DMS 273 (cell line): ENCODE measurements around the gene SLC26A1.
"Not testable (repeated sequence)": the region's sequence is repeated elsewhere in the genome, so short reads cannot be mapped to it uniquely, and the experiment has no call there.

Experiments
- DNase-seq: peaks from one replicate; lab custom pipeline; 2025; ENCODE audit not compliant: unreplicated experiment; lab: John Stamatoyannopoulos, UW

Gene SLC26A1

DNA sequence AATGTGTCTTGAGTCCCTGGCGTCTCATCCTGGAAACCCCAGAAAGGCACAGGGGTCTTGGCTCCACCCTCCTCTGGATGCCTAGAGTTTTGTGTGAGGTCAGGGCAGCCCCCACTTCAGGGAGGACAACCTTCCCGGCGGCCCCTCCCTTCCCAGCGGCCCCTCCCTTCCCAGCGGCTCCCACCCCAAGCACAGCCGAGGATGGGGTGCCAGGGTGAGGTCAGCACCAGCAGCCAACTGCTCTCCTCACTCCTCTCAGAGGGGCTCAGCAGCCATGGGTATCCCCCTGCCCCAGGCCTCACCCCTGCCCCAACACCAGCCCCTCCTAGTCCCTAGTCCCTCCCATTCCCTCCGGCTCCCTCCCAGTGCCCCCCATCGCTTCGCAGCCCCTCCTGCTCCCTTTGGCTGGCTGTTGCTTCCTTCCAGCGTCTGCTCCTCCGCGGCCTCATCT is 37.2 kb downstream of the SLC26A1 start:
- no peak for DNase-seq

DNA sequence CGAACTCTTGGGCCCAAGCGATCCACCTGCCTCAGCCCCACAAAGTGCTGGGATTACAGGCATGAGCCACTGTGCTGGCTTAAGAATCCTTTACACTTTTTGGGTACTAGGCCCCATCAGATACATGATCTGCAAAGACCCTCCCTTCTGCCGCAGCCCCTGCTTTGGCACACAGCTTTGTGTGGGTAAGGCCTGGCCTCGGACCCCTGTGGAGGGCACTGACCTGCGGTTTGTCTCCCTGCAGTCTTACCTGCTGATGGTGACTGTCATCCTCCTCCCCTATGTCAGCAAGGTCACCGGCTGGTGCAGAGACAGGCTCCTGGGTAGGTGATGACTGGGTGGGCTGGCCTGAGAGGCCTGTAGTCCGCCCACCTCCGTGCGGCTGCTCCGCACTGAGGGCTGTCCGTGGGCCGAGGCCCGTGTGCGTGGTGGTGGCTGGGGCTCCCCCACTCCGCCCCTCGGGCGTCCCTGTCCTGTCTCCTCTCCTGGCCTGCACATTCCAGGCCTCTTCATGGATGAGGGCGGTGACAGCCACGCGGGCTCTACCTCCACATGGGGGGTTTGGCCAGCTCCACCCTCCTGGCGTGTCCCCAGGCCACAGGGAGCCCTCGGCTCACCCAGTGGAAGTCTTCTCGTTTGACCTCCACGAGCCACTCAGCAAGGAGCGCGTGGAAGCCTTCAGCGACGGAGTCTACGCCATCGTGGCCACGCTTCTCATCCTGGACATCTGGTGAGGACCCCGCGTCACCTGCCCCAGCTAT is 37.9 kb downstream of the SLC26A1 start:
- DNase-seq, result no peak

DNA sequence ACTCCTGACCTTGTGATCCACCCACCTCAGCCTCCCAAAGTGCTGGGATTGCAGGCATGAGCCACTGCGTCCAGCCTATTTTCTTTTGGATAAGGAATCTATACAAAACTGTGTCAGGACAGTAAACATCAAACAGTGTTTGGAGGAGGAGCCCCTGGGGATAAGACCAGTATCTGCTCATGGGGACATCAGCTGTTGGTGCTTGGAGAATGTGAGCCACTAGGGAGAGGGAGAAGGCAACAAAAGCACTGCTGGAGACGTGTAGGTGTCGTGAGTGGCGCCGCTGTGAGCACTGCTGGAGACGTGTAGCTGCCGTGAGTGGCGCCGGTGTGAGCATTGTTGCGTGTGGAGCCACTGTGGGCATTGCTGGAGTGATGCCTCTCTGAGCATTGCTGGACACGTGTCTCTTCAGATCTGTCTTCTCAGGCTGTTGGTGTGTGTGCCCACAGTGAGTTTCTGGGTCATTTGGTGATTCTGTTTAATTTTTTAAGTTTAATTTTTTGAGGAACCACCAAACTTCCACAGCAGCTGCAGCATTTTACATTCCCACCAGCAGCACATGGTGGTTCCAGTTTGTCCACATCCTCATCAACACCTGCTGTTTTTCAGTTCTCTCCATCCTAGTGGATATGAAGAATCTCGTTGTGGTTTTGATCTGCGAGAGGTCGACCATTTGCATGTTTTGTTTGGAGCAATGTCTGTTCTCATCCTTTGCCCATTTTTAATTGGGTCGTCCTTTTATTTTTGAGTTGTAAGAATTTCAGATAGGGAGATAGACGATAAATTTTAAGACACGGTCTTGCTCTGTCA is 38.8 kb downstream of the SLC26A1 start:
- no peak for DNase-seq

DNA sequence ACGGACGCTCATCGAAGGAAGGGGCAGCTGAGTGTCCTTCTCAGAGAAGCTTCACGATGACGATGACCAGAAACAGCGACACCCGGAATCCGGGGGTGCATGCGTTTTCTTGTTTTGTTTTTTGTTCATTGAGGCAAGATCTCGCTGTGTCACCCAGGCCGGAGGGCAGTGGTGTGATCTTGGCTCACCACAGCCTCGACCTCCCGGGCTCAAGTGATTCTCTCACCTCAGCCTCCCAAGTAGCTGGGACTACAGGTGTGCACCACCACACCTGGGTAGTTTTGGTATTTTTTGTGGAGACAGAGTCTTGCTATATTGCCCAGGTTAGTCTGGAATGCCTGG is 39.7 kb downstream of the SLC26A1 start:
- no peak for DNase-seq

DNA sequence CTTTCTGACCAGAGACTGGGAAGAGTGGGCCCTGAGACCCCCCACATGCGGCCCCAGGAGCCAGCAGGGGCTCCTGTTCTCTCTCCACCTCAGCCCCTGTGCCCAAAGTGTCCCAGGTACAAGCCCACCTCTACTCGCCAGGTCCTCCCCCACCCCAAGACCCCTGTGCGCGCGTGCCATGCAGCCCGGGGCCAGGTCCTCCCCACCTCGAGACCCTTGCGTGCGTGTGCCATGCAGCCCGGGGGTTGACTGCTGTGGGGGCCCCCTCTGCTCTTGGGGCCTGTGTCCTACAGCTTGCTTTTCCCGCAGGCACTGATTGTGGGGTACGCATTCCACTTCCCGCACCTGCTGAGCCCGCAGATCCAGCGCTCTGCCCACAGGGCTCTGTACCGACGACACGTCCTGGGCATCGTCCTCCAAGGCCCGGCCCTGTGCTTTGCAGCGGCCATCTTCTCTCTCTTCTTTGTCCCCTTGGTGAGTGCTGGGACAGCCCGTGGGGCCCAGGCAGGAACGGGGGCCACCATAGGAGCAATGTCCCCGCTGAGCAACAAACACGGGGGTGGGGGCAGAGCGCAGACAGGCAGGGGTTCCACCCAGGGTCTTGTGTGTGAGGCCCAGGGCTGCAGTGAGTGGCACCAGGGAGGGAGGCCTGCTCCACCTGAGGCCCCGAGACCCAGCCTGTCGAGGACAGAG is 40.2 kb downstream of the SLC26A1 start:
- no peak for DNase-seq

DNA sequence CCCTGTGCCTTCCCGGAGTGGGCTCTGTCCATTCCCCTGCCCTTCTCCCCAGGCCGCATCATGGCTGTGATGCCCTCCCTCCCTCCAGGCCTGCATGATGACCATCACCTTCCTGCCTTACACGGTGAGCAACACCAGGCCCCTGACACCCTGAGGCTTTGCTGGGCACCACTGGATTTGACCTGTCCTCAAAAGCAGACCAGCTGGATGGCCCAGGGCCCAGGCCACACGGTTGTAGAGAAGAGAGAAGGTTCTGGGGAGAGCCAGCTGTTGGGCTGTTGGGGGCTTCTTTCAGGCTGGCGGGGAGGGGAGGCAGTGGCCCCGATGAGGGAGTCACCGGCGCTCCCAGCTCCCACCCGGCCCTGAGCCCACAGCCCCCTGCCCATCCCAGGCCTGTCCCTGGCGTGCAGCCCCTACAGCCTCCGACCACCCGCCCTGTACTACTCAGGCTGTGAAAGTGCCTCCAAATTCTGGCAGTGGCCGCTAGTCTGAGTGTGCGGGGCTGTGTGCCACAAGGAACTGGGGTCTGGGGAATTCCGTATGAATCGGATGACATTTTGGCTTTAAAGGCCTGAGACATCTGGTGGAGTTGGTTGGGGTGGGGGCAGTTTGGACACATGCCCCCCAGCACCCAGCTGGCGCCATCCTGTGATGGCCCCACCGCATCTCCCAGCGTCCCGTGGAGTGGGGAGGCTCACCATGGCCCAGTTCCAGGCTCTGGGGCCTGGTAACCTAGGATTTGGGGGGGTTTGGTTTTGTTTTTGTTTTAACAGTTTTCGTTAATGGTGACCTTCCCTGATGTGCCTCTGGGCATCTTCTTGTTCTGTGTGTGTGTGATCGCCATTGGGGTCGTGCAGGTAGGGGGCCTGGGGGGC is 41.4 kb downstream of the SLC26A1 start:
- no peak for DNase-seq

DNA sequence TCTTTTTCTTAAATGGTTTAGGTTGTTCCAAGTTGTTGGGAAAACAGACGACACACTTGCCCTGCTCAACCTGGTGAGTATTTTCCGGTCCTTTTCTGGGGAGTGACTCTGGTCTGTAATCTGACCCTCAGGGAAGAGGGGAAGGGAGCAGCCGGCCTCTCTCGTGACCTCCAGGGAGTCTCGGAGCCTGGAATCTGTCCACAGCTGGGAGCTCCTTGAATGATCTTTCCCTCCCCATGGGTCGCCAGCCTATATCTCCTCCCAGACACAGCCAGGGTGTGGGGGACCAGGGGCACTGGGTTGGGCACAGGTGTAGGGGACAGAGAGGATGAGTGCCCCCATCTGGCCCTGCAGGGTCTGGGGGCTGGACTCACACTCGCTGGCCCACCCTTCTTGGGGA is 42.0 kb downstream of the SLC26A1 start:
- DNase-seq, result no peak

DNA sequence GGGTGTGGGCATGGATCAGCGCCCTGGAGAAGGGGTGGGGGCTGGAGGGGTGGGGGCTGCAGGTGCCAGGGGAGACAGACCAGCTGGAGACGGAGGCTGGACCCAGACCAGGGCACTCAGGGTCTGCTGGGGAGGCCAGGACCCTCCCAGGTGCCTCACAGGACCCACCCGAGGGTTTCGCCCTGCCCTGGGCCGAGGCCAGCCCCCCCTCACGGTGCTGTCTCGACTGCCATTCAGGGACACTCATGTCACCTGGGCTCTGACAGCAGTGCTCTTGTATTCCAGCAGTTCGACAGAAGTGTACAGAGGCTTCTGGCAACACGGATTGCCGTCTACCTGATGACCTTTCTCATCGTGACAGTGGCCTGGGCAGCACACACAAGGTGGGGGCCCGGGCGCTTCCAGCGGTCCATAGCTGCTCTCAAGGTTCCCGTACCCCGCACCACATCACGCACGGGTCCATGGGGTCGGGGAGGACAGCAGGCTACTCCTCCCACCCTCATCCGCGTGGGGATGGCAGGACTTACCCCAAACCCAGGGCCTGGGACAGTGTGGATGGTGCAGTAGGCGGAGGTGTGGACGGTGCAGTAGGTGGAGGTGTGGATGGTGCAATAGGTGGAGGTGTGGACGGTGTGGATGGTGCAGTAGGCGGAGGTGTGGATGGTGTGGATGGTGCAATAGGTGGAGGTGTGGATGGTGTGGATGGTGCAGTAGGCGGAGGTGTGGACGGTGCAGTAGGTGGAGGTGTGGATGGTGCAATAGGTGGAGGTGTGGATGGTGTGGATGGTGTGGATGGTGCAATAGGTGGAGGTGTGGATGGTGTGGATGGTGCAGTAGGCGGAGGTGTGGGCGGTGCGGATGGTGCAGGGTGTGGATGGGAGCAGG is 42.8 kb downstream of the SLC26A1 start:
- no peak for DNase-seq

DNA sequence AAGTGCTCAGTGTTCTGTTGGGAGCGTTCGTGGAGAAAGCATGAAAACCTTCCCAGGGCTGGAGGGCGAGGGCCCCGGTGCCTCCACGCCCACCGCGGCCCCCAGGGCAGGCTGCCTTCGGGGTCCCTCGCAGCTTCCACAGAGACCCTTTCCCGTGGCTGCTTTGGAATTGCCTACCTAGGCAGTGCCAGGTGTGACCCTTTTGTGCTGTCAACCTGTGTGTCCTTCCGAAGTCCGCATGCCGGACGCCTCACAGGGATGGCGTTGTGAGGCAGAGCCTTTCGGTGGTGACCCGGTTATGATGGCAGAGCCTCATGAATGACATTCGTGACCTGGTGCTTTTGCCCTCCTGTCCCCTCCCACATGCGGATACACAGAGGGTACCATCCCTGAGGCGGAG is 43.5 kb downstream of the SLC26A1 start:
- DNase-seq, result no peak

DNA sequence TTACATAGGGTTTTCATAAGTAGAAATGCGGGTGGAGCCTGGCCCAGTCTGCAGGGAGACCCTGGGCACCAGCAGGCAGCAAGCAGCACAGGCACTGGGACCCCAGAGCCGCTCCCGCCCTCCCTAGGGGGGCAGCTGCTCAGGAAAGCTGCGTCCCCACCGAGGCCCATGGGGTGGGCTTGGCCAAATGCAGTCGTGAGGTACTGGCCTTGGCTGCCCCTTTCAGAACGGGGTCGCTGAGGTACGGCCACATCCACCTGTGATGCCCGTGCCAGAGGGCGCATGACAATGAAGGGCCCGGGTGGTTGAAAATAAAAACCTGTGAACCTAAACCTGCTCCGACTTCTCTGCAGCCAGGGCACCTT is 44.3 kb downstream of the SLC26A1 start:
- DNase-seq, result no peak

DNA sequence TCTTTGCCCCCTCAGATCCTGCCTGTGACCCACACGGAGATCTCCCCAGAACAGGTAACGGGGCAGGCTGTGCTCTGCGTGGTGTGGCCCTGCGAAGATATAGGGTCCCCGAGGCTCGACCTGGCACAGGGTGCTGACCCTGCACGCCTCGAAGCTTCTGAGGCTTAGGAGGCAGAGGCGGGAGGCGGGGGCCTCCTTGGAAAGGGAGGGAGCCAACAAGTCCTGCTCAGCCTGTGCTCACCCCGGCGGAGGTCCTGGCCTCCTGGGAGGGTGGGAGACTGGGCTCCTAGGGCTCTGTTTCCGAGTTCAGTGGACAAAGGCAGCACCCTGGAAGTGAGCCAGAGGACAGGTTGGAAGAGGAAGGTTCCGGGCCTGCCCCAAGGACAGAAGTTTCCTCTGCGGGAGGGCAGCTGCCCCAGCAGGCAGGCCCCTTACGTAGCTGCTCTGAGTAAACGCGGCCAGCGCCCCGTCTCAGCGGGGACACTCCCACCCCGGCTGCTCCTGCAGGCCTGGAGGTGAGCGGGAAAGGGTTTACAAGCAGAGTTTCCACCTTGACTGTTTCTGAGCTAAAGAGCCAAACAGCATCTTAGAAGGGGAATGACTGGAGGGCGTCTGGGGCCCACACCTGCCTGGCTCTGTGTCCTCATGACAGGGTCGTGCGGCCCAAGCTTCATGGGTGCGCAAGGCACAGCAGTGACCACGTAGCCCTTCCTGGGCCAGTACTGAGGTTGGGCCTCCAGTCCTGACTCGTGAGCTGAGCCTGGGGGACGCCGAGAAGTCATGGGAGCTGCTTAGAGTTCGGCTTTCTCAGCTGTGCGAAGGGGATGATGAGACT is 44.9 kb downstream of the SLC26A1 start:
- DNase-seq, result no peak

DNA sequence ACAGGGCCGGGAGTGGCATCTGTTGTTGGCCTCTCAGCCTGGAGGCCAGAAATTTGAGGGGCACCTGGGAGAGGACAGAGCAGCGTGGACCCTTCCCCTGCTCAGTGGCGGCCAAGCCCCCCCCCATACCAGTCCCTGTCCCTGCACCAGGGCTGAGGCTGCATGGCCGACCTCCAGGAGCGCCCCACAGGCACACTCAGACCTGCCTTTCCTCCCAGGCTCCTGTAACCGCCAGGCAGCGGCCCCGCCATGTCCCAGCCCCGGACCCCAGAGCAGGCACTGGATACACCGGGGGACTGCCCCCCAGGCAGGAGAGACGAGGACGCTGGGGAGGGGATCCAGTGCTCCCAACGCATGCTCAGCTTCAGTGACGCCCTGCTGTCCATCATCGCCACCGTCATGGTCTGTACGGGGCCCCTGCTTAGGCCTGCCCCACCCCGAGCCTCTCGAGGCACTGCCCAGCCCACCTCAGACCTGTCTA is 45.7 kb downstream of the SLC26A1 start:
- no peak for DNase-seq

DNA sequence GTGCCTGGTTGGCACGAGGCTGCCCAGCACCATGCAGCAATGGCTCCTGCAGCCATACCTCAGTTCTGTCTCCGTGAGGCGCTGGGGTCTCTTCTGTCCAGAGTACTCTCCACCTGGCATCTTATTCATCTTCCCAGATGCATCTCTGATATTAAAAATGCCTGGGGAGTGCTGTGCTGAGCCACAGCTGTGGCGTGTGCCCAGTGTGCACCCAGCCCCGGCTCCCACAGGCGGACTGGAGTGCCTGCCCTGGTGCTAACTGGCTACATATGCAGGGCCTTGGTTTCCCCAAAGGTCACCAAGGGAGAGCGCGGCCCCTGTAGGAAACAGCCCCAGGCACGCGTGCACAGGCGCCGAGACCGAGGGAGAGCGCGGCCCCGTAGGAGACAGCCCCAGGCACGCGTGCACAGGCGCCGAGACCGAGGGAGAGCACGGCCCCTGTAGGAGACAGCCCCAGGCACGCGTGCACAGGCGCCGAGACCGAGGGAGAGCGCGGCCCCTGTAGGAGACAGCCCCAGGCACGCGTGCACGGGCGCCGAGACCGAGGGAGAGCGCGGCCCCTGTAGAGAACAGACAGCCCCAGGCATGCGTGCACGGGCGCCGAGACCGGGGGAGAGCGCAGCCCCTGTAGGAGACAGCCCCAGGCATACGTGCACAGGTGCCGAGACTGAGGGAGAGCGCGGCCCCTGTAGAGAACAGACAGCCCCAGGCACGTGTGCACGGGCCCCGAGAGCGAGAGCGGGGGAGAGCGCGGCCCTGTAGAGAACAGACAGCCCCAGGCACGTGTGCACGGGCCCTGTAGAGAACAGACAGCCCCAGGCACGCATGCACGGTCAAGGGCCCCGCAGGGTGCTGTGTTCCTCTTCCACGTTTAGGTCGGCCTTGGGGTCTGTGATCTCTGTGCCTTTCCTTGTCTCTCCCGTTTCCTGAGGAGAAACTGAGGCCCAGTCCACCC is 46.4 kb downstream of the SLC26A1 start:
- no peak for DNase-seq

DNA sequence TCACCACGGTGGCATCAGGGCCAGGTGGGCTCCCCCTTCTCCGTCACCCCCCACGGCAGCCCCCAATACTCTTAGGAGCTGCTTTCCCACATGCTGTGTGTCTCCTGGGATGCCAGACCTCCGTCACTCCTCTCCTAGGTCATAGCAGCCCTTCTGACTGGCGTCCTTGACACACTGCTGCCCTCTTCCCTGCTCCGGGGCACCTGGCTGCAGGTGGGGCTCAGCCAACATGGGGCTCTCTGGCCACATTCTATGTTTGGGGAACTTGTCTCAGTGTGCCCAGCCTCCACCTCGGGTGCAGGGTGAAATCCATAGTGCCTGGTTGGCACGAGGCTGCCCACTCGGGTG is 47.1 kb downstream of the SLC26A1 start:
- DNase-seq, result no peak

DNA sequence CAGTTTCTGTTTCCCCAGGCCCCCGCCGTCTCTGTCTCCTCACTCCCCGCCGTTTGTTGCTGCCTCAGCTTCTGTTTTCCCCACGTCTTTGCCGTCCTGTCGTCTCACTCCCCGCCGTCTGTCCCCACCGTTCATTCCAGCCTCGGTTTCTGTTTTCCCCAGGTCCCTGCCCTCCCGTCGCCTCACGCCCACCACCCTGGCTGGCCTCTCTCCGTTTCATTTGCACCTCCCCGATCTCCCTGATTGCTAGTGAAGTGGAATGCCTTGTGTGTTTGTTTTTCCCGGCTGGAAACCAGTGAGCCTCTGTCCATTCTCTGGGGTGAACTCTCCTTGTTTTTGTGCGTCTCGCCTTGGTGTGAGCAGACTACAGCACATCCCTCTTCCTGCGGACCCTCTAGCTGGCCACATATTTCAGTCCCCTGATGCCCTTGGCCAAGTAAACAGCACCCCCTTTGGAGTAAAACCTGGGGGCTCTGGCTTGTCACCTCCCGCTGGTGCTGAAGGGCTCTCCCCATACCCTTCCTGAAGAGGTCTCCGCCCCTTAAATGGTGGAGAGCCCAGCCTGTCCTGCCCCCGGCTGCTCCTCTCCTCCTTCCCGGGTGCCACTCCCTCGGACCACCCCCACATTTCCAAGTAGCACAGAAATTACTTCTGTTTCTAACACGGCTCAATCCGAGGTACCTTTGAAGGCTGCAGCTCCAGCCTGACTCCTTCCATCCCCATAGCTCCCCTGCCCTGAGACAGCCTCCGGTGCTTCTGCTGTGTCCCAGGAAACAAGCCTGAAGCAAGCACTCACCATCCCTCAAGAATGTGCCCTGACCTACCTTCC is 47.7 kb downstream of the SLC26A1 start:
- no peak for DNase-seq

DNA sequence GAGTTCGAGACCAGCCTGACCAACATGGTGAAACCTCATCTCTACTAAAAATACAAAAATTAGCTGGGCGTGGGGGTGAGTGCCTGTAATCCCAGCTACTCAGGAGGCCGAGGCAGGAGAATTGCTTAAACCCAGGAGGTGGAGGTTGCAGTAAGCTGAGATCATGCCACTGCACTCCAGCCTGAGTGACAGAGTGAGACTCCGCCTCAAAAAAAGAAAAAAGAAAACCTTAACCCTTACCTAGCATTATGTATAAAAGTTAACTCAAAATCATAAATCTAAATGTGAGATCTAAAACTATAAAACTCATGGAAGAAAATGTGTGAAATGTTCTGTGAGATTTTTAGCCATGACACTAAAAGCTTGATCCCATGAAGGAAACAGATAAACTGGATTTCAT is 53.7 kb downstream of the SLC26A1 start:
- DNase-seq, result not testable (repeated sequence)
